ENCODE measurements around the gene DDX10.
"Not testable (repeated sequence)": the region's sequence is repeated elsewhere in the genome, so short reads cannot be mapped to it uniquely, and the experiment has no call there.

DDX10 gene

GRCh38 chr11:108664730-108665525 lies at the start of gene DDX10:
Gene DDX10, plus strand, starts transcription at chr11:108665069. Its CDS starts 85 bp downstream, at chr11:108665154.
- DNase-seq = peak; percentile 99

- DNase-seq = peak; percentile 78
Measured at GRCh38 chr11:108616549-108616948, 48.3 kb upstream of the DDX10 start.

GRCh38 chr11:108617055-108617454 lies 47.8 kb upstream of the DDX10 start:
- DNase-seq = no peak

GRCh38 chr11:108618529-108618928 lies 46.3 kb upstream of the DDX10 start:
- peak; percentile 11 for DNase-seq

- peak; percentile 23 for DNase-seq
Measured at GRCh38 chr11:108620958-108621772, 43.7 kb upstream of the DDX10 start.

GRCh38 chr11:108622341-108622740 lies 42.5 kb upstream of the DDX10 start:
- no peak for DNase-seq

- no peak for DNase-seq
Measured at GRCh38 chr11:108624196-108624925, 40.5 kb upstream of the DDX10 start.

GRCh38 chr11:108628326-108628725 lies 36.5 kb upstream of the DDX10 start:
- DNase-seq = no peak

GRCh38 chr11:108628812-108629211 lies 36.1 kb upstream of the DDX10 start:
- no peak for DNase-seq

- DNase-seq = no peak
Measured at GRCh38 chr11:108629274-108629673, 35.6 kb upstream of the DDX10 start.

GRCh38 chr11:108632041-108632704 lies 32.7 kb upstream of the DDX10 start:
- no peak for DNase-seq

- no peak for DNase-seq
Measured at GRCh38 chr11:108635106-108635505, 29.8 kb upstream of the DDX10 start.

- DNase-seq = no peak
Measured at GRCh38 chr11:108636222-108636621, 28.6 kb upstream of the DDX10 start.

GRCh38 chr11:108639146-108639545 lies 25.7 kb upstream of the DDX10 start:
- no peak for DNase-seq

GRCh38 chr11:108641752-108642151 lies 23.1 kb upstream of the DDX10 start:
- not testable (repeated sequence) for DNase-seq

GRCh38 chr11:108643974-108644373 lies 20.9 kb upstream of the DDX10 start:
- no peak for DNase-seq

GRCh38 chr11:108645970-108646369 lies 18.9 kb upstream of the DDX10 start:
- no peak for DNase-seq

GRCh38 chr11:108647387-108647700 lies 17.5 kb upstream of the DDX10 start:
- no peak for DNase-seq

- DNase-seq = peak; percentile 79
Measured at GRCh38 chr11:108647701-108648527, 17.0 kb upstream of the DDX10 start.

- no peak for DNase-seq
Measured at GRCh38 chr11:108648528-108648885, 16.4 kb upstream of the DDX10 start.

GRCh38 chr11:108654100-108654499 lies 10.8 kb upstream of the DDX10 start:
- not testable (repeated sequence) for DNase-seq

GRCh38 chr11:108654994-108655631 lies 9.8 kb upstream of the DDX10 start:
- peak; percentile 60 for DNase-seq

All from EL (cell line).